HL-60 (cell line): ENCODE data around the gene DOK6.

Experiments
- DNase-seq, 2 experiments: peaks; one replicate each; pipeline ENCODE4 v3.0.0-alpha.2; 2010 to 2020; ENCODE audit warnings: low read depth in 1 of 2, low spot score in 1 of 2
- H3K27ac ChIP-seq: fragments of 250-450 bp; sonication (Bioruptor Pico); replicated peaks from 2 replicates; pipeline ENCODE4 v1.5.1; 2020; ENCODE audit warnings: mild to moderate bottlenecking, moderate library complexity
- H3K27me3 ChIP-seq: fragments of 250-450 bp; sonication (Bioruptor Pico); 2 replicates; pipeline ENCODE4 v1.5.1; 2021; ENCODE audit warnings: mild to moderate bottlenecking, moderate library complexity; ENCODE audit not compliant: insufficient read depth, poor library complexity, severe bottlenecking
- H3K4me3 ChIP-seq: replicated peaks from 2 replicates; pipeline ENCODE4 v1.5.1; 2011; ENCODE audit warnings: mild to moderate bottlenecking, control low read depth, low read length; ENCODE audit not compliant: insufficient read depth
- CTCF ChIP-seq: IDR thresholded peaks from one replicate; pipeline ENCODE4 v1.5.1; 2011; ENCODE audit warnings: low read length, control low read depth, inconsistent platforms; ENCODE audit not compliant: insufficient read depth
- GABPA ChIP-seq: IDR thresholded peaks from 2 replicates; pipeline ENCODE4 v1.6.1; 2012; ENCODE audit warnings: low read depth
- POLR2AphosphoS5 ChIP-seq: IDR thresholded peaks from 2 replicates; pipeline ENCODE4 v1.6.1; 2012; ENCODE audit warnings: low read depth
- SPI1 ChIP-seq: IDR thresholded peaks from 2 replicates; pipeline ENCODE4 v1.6.1; 2012; ENCODE audit warnings: low read depth, mild to moderate bottlenecking, borderline replicate concordance
- TF ChIP-seq, protein P1 (sequence below): IDR thresholded peaks from 2 replicates; pipeline ENCODE4 v1.6.1; 2012; ENCODE audit warnings: low read depth; ENCODE audit not compliant: insufficient replicate concordance

Gene DOK6

GRCh38 chr18:69680123-69680522, 279.4 kb downstream of the DOK6 start:
- no peak overlapping the region for H3K27ac ChIP-seq
- TF ChIP-seq POLR2AphosphoS5 (no peak), GABPA (no peak), CTCF (no peak), SPI1 (no peak)
- TF ChIP-seq, protein P1, sequence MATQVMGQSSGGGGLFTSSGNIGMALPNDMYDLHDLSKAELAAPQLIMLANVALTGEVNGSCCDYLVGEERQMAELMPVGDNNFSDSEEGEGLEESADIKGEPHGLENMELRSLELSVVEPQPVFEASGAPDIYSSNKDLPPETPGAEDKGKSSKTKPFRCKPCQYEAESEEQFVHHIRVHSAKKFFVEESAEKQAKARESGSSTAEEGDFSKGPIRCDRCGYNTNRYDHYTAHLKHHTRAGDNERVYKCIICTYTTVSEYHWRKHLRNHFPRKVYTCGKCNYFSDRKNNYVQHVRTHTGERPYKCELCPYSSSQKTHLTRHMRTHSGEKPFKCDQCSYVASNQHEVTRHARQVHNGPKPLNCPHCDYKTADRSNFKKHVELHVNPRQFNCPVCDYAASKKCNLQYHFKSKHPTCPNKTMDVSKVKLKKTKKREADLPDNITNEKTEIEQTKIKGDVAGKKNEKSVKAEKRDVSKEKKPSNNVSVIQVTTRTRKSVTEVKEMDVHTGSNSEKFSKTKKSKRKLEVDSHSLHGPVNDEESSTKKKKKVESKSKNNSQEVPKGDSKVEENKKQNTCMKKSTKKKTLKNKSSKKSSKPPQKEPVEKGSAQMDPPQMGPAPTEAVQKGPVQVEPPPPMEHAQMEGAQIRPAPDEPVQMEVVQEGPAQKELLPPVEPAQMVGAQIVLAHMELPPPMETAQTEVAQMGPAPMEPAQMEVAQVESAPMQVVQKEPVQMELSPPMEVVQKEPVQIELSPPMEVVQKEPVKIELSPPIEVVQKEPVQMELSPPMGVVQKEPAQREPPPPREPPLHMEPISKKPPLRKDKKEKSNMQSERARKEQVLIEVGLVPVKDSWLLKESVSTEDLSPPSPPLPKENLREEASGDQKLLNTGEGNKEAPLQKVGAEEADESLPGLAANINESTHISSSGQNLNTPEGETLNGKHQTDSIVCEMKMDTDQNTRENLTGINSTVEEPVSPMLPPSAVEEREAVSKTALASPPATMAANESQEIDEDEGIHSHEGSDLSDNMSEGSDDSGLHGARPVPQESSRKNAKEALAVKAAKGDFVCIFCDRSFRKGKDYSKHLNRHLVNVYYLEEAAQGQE = no peak
- no peak for DNase-seq
- no peak overlapping the region for H3K4me3 ChIP-seq
- H3K27me3 ChIP-seq = no peaks in the 10 kb centered on the region

- DNase-seq = no peak
- Histone ChIP-seq H3K27ac (no peak overlapping the region), H3K4me3 (no peak overlapping the region), H3K27me3 (no peaks in the 10 kb centered on the region)
- TF ChIP-seq, protein P1 = no peak
- TF ChIP-seq SPI1 = no peak
- no peak for TF ChIP-seq CTCF
- TF ChIP-seq GABPA = no peak
- no peak for TF ChIP-seq POLR2AphosphoS5
These were observed 282.5 kb downstream of the DOK6 start for GRCh38 chr18:69683176-69683575.

GRCh38 chr18:69684789-69685188, 284.1 kb downstream of the DOK6 start:
- DNase-seq = no peak
- H3K27ac ChIP-seq = no peak overlapping the region
- no peak overlapping the region for H3K4me3 ChIP-seq
- no peaks in the 10 kb centered on the region for H3K27me3 ChIP-seq
- no peak for TF ChIP-seq POLR2AphosphoS5
- TF ChIP-seq SPI1 = no peak
- TF ChIP-seq GABPA = no peak
- TF ChIP-seq, protein P1 = no peak
- no peak for TF ChIP-seq CTCF
